Measurements from ENCODE around the gene LRRC51. TPM values are rescaled to one million over a fixed set of nuclear protein-coding genes. Genes with fewer than 3 reads are reported as not detected.

The LRRC51 gene
- polyA plus RNA-seq, 3 donors: 1.3 to 1.9 (median 1.6) TPM

- H3K27ac ChIP-seq (ENCODE audit: low read depth in 1 of 2, low read length in 2 of 2): peak overlapping the region; percentile 94 to 99
- peaks cover 38% of the 10 kb centered on the region for H3K4me1 Mint-ChIP-seq
- no peak for DNase-seq
- H3K27ac Mint-ChIP-seq: peak overlapping the region; percentile 99 to 100 (median 100)
- H3K27me3 ChIP-seq (ENCODE audit: control insufficient read depth in 2 of 2, insufficient read depth in 2 of 2, low read length in 2 of 2): no peaks in the 10 kb centered on the region
- H3K4me3 ChIP-seq (replicated peaks in 1 of 3; ENCODE audit: low read depth in 2 of 3, low read length in 3 of 3): peak overlapping the region; percentile 69 to 86 (median 71)
- peak overlapping the region; percentile 77 for H3K4me2 ChIP-seq (replicated peaks; ENCODE audit: extremely low read depth, low read length, poor library complexity, severe bottlenecking)
- peaks cover 10% of the 10 kb centered on the region for H3K79me2 ChIP-seq (ENCODE audit: insufficient read depth, low read length)
- no peak for TF ChIP-seq CTCF (IDR thresholded peaks at IDR 0.05)
- peaks cover 0 to 5% (median 0%) of the 10 kb centered on the region in 7 donors for H3K9me3 Mint-ChIP-seq
- H3K4me3 Mint-ChIP-seq: peak overlapping the region; percentile 89 to 97
- H3K36me3 Mint-ChIP-seq: peaks cover 35 to 37% of the 10 kb centered on the region in 2 donors
- WGBS (ENCODE audit: insufficient coverage): 63% methylated on average over 5 of the region's 9 CpGs
- peaks cover 23 to 25% of the 10 kb centered on the region in 2 donors for H3K36me3 ChIP-seq (replicated peaks in 1 of 2; ENCODE audit: control insufficient read depth in 1 of 2, insufficient read depth in 2 of 2, low read length in 2 of 2)
- peak overlapping the region; percentile 77 for H2AFZ ChIP-seq (ENCODE audit: insufficient read depth, low read depth, low read length, poor library complexity, severe bottlenecking)
- intact Hi-C loops (cut with micrococcal nuclease): no loop called here
- H3K9ac ChIP-seq (ENCODE audit: insufficient read depth, low read length, poor library complexity, severe bottlenecking): peak overlapping the region; percentile 87
- H3K9me3 ChIP-seq (replicated peaks in 1 of 2; ENCODE audit: control insufficient read depth in 1 of 2, insufficient read depth in 1 of 2, low read length in 2 of 2): no peaks in the 10 kb centered on the region
- peaks cover 0 to 6% (median 0%) of the 10 kb centered on the region in 3 donors for H3K27me3 Mint-ChIP-seq (ENCODE audit: low read depth in 3 of 3)
- no peaks in the 10 kb centered on the region for H4K20me1 ChIP-seq (ENCODE audit: insufficient read depth, low read length)
- H3K4me1 ChIP-seq (ENCODE audit: control insufficient read depth in 1 of 2, insufficient read depth in 2 of 2, low read length in 2 of 2): peaks cover 36 to 39% of the 10 kb centered on the region in 2 donors
Observed at GRCh38 chr11:72112978-72113808, 32.5 kb downstream of the LRRC51 start.

GRCh38 chr11:72114570-72114969, 33.9 kb downstream of the LRRC51 start:
- no peak overlapping the region for H3K27ac ChIP-seq (ENCODE audit: low read depth in 1 of 2, low read length in 2 of 2)
- H3K4me1 ChIP-seq (ENCODE audit: control insufficient read depth in 1 of 2, insufficient read depth in 2 of 2, low read length in 2 of 2): peaks cover 49 to 53% of the 10 kb centered on the region in 2 donors
- H2AFZ ChIP-seq (ENCODE audit: insufficient read depth, low read depth, low read length, poor library complexity, severe bottlenecking): no peak overlapping the region
- no peak overlapping the region for H3K9ac ChIP-seq (ENCODE audit: insufficient read depth, low read length, poor library complexity, severe bottlenecking)
- no peaks in the 10 kb centered on the region for H3K27me3 ChIP-seq (ENCODE audit: control insufficient read depth in 2 of 2, insufficient read depth in 2 of 2, low read length in 2 of 2)
- Mint-ChIP-seq H3K4me3 (no peak overlapping the region), H3K9me3 (peaks cover 0 to 5% (median 0%) of the 10 kb centered on the region in 7 donors), H3K27ac (peak overlapping the region in 4 of 7 donors; percentile 2 to 78 (median 24)), H3K4me1 (peaks cover 51% of the 10 kb centered on the region), H3K27me3 (ENCODE audit: low read depth in 3 of 3) (peaks cover 0 to 6% (median 0%) of the 10 kb centered on the region in 3 donors), H3K36me3 (peaks cover 23 to 24% of the 10 kb centered on the region in 2 donors)
- H3K4me2 ChIP-seq (replicated peaks; ENCODE audit: extremely low read depth, low read length, poor library complexity, severe bottlenecking): no peak overlapping the region
- H3K79me2 ChIP-seq (ENCODE audit: insufficient read depth, low read length): peaks cover 10% of the 10 kb centered on the region
- DNase-seq: no peak
- no peaks in the 10 kb centered on the region for H3K9me3 ChIP-seq (replicated peaks in 1 of 2; ENCODE audit: control insufficient read depth in 1 of 2, insufficient read depth in 1 of 2, low read length in 2 of 2)
- intact Hi-C loops (cut with micrococcal nuclease): no loop called here
- no peaks in the 10 kb centered on the region for H4K20me1 ChIP-seq (ENCODE audit: insufficient read depth, low read length)
- no peak overlapping the region for H3K4me3 ChIP-seq (replicated peaks in 1 of 3; ENCODE audit: low read depth in 2 of 3, low read length in 3 of 3)
- no peak for TF ChIP-seq CTCF (IDR thresholded peaks at IDR 0.05)
- 91% methylated on average over 1 of the region's 1 CpG for WGBS (ENCODE audit: insufficient coverage)
- peaks cover 10 to 11% of the 10 kb centered on the region in 2 donors for H3K36me3 ChIP-seq (replicated peaks in 1 of 2; ENCODE audit: control insufficient read depth in 1 of 2, insufficient read depth in 2 of 2, low read length in 2 of 2)

Measured in CD14-positive monocyte (primary cell).